Stimulated activated CD8-positive, alpha-beta memory T cell treated with anti-CD3 and anti-CD28 coated beads, Interleukin-12 subunit alpha, Interleukin-12 subunit beta, amount 100 ng/mL, for 24 hours (primary cell): Measurements from ENCODE around the gene MYBPC1.

Experiments
- DNase-seq: peaks from one replicate; pipeline ENCODE4 v3.0.0-alpha.2; 2020; ENCODE audit errors: extremely low read depth

The MYBPC1 gene

GRCh38 chr12:101599771-101600484, 5.2 kb downstream of the MYBPC1 start:
- DNase-seq: no peak

GRCh38 chr12:101604132-101604531, 9.4 kb downstream of the MYBPC1 start:
- DNase-seq: no peak

GRCh38 chr12:101607894-101608293, 13.1 kb downstream of the MYBPC1 start:
- DNase-seq: no peak

DNA sequence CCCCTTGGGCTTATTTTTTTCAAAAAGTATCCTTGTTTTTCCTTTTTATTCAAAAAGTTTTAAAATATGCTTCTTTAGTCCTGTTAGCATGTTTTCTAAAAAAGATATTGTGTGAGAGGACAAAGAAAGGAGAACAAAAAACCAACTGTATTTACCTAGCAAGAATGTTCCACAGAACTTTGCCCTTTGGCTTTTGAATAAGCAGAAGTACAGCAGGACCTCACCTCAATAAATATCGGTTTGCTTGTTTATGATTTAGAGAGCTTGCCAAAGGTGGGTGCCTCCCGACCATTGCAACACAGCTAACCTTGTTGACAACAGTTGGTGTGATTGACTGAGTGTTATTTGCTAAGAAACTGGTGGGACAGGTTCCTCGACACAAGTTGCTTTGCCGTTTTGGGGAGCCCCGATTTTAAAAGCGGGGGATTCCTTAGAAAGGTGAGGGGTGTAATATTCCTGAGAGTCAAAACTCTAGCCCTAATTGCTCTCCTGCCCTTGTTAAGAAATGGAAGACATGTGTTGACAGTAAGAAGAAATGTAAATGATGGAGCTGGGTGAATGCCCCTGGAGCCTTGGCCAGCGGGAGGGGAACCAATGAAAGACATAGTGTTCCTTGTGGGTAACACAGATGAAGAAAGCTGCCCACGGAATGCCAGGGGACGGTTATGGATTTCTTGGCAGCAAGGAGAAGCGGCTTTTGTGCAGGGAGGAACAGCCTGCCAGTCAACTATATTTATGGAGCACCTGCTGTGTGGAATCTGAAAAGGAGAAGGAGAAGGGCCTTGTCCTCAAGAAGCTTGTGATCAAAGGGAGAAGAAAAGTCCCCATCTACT, 13.7 kb downstream of the MYBPC1 start:
- no peak for DNase-seq

DNA sequence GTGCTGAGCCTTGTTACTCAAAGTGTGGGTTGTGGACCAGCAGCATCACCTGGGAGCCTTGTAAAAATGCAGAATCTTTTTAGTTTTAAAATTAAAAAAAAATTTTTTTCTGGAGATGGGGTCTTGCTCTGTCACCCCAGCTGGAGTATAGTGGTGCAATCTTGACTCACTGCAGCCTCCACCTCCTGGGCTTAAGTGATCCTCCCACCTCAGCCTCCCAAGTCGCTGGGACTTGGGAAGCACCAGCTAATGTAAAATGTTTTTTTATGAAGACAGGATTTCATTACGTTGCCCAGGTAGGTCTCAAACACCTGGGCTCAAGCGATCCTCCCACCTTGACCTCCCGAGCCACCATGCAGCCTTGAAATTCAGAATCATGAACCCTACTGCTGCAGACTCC, 14.4 kb downstream of the MYBPC1 start:
- no peak for DNase-seq

GRCh38 chr12:101612160-101612916, 17.6 kb downstream of the MYBPC1 start:
- DNase-seq: no peak

- DNase-seq: no peak
Observed at GRCh38 chr12:101616027-101616494, 21.3 kb downstream of the MYBPC1 start.

- no peak for DNase-seq
Observed at GRCh38 chr12:101619026-101619786, 24.4 kb downstream of the MYBPC1 start.

DNA sequence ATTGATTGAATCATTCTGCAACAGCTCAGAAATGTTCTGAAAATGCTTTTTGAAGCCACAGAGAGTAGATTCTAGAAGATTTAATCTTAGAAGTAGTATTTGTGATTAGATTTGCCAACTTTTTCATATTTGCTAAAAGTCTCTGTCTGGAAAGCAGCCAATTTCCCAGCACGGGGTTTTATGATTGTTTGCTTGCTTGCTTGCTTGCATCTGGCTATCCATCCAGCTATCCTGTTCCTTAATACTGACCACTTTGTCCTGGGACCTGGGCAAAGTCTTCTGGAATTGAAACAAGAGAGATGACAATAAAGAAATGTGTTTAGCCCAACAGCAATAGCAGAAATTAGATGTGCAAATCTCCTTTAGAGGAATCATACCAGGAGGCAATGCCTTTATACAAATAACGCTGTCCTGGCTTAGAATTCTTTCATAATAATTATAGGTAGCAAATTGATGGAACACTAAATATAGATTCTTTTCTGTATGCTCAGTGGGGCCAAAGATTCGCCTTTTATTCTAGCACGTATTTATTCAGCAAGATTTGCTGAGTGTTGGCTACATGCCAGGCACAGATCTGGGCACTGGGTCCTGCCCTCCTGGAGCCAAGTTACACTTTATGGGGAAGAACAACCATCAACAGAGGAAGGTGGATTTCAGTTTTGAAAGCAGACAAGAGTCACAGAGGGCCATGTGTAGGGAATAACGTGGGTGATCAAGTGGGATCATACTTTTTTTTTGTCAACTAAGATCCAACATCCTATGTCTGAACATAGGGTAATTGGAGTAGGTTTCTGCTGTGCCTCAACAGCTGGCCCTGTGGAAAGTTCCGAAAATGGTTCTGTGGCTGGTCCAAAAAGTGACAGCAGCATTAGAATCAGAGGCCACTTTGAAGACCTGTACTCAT, 25.3 kb downstream of the MYBPC1 start:
- no peak for DNase-seq

- DNase-seq: no peak
Observed at GRCh38 chr12:101620762-101621133, 26.0 kb downstream of the MYBPC1 start.

DNA sequence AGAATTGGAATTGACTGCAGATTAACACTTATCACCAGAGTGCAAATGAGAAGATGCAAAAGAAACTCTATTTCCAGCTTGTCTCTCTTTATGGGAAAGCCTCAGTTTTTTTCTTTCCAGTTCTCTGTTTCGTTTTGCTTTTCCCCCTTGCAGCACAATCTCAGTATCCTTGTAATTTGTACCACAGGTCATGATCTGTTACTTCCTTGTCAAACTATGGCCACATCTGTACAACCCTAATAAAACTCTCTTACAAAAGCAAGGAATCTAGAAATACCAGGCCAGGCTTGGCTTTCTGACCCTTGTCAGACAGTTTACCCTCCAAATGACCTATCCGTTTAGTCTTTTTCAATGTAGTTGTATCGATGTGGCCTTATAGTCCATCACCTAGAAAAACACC, 33.9 kb downstream of the MYBPC1 start:
- no peak for DNase-seq

GRCh38 chr12:101634724-101635123, 40.0 kb downstream of the MYBPC1 start:
- no peak for DNase-seq

DNA sequence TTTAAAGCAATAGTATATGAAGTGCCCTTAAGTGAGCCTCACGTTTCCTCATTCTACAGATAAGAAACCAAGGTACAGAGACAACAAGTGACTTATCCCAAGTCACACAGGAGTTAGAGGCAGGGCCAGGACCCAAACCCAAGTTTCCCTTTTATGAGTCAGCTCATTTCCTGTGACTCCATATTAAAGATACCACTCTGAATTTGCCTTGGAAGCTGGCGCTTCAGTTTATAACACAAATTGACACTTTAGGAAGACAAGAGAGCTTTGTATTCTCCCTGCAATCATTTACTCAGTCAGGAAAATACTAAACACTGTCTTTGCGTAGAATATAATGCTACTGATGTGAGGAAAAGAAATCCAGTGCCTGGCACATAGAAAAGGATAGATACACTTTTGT, 43.2 kb downstream of the MYBPC1 start:
- DNase-seq: no peak

DNA sequence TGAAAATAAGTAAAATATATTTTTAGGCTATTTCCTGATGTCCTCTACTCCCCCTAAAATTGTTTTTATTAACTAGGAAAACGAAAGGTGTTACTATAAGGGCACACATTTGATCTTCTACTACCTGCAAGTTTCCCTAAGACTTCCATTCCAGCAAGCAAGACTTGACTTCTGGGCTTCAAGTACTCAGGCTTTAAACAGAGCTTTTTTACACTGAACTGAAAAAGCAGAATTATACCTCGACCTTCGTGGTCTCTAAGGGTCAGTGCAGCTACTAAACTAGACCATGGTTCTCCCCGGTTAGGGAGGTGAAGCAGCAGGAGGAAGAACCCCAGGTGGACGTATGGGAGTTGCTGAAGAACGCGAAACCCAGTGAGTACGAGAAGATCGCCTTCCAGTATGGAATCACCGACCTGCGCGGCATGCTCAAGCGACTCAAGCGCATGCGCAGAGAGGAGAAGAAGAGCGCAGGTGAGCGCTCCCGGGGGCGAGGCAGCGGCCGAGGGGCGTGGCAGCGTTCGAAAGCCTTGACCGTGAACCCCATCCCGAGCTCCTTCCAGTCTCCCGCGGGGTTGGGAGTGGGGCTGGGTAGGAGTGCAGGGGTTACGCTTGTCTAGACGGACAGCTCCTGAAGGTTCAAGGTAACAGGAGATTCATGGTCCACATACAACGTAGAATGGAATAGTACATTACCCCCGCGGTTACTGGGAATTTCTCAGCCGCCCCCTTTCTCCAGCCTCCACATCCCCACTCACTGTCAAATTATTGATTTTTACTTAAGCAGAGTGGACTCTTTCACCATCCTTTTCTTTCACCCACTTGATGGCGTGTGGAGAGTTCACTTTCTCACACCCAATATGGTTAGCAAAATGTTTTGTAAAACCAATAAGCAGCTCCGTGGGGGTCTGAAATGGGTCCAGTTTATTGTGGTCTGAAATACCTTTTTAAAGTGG, 47.6 kb downstream of the MYBPC1 start:
- DNase-seq: no peak

GRCh38 chr12:101647711-101648110, 52.9 kb downstream of the MYBPC1 start:
- no peak for DNase-seq

- DNase-seq: no peak
Observed at GRCh38 chr12:101648195-101648594, 53.4 kb downstream of the MYBPC1 start.

- DNase-seq: no peak
Observed at GRCh38 chr12:101650346-101651117, 55.8 kb downstream of the MYBPC1 start.

- DNase-seq: no peak
Observed at GRCh38 chr12:101653030-101653429, 58.3 kb downstream of the MYBPC1 start.

DNA sequence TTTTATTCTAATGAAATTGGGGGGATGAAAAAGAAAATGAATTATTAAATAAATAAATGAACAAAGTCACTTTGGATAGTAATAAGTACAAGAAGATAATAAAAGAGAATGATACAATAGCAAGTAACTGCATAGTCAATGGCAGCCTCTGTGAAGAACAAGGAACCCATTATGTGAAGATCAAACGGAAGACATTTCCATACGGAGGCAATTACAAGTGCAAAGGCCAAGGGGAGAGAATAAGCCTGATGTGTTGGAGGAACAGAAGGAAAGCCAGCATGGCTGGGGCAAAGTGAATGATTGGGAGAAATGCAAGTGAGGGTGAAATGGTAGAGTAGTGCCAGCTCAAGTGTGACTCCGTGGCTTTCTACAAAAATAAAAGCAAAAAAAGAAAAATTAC, 58.7 kb downstream of the MYBPC1 start:
- no peak for DNase-seq
